ENCODE results near the gene ERVMER34-1. TPM values are rescaled to one million over a fixed set of nuclear protein-coding genes. Genes with fewer than 3 reads are reported as not detected.

ERVMER34-1 gene
- total RNA-seq, 2 experiments from 2014 or later: not detected

- Histone ChIP-seq H3K4me3 (ENCODE audit: low read length) (no peak overlapping the region), H3K36me3 (ENCODE audit: insufficient read depth, low read length) (no peaks in the 10 kb centered on the region), H3K27me3 (ENCODE audit: control insufficient read depth in 1 of 2, insufficient read depth in 2 of 2, low read length in 2 of 2) (no peaks in the 10 kb centered on the region), H3K27ac (ENCODE audit: low read depth in 1 of 2, low read length in 2 of 2) (no peak overlapping the region), H3K4me1 (ENCODE audit: insufficient read depth, low read length) (no peaks in the 10 kb centered on the region), H3K9me3 (ENCODE audit: control insufficient read depth in 1 of 2, insufficient read depth in 1 of 2, low read length in 2 of 2) (no peaks in the 10 kb centered on the region)
- no peak for TF ChIP-seq CTCF (IDR thresholded peaks at IDR 0.05)
- Mint-ChIP-seq H3K27ac (no peak overlapping the region), H3K4me1 (ENCODE audit: low read depth) (no peaks in the 10 kb centered on the region), H3K9me3 (no peaks in the 10 kb centered on the region), H3K27me3 (peaks cover 4% of the 10 kb centered on the region), H3K4me3 (no peak overlapping the region), H3K36me3 (ENCODE audit: low read depth) (no peaks in the 10 kb centered on the region)
- CTCF ChIA-PET: interaction anchor here (1.2 kb wide), 1 partner anchor 10 kb away, joined by 3 read pairs; no protein-coding TSS in a partner anchor
- ATAC-seq (ENCODE audit: poor library complexity) (no peak), DNase-seq (no peak)
- POLR2A ChIA-PET: no interaction called here
- intact Hi-C loops (cut with DNase I, micrococcal nuclease): no loop called here
These were observed 21.6 kb downstream of the ERVMER34-1 start for GRCh38 chr4:52729586-52729985.

- DNase-seq (no peak), ATAC-seq (ENCODE audit: poor library complexity) (no peak)
- no peaks in the 10 kb centered on the region for H3K9me3 Mint-ChIP-seq
- H3K36me3 ChIP-seq (ENCODE audit: insufficient read depth, low read length): no peaks in the 10 kb centered on the region
- H3K9me3 ChIP-seq (ENCODE audit: control insufficient read depth in 1 of 2, insufficient read depth in 1 of 2, low read length in 2 of 2): no peaks in the 10 kb centered on the region
- H3K27ac ChIP-seq (ENCODE audit: low read depth in 1 of 2, low read length in 2 of 2): no peak overlapping the region
- H3K4me3 Mint-ChIP-seq: no peak overlapping the region
- ChIA-PET CTCF (interaction anchor here (1.2 kb wide), 1 partner anchor 11 kb away, joined by 3 read pairs; no protein-coding TSS in a partner anchor), POLR2A (no interaction called here)
- H3K36me3 Mint-ChIP-seq (ENCODE audit: low read depth): no peaks in the 10 kb centered on the region
- intact Hi-C loops (cut with DNase I, micrococcal nuclease): no loop called here
- H3K4me3 ChIP-seq (ENCODE audit: low read length): no peak overlapping the region
- H3K27me3 ChIP-seq (ENCODE audit: control insufficient read depth in 1 of 2, insufficient read depth in 2 of 2, low read length in 2 of 2): no peaks in the 10 kb centered on the region
- no peak overlapping the region for H3K27ac Mint-ChIP-seq
- H3K4me1 ChIP-seq (ENCODE audit: insufficient read depth, low read length): no peaks in the 10 kb centered on the region
- no peaks in the 10 kb centered on the region for H3K27me3 Mint-ChIP-seq
- H3K4me1 Mint-ChIP-seq (ENCODE audit: low read depth): no peaks in the 10 kb centered on the region
- no peak for TF ChIP-seq CTCF (IDR thresholded peaks at IDR 0.05)
These were observed 22.5 kb downstream of the ERVMER34-1 start for GRCh38 chr4:52728691-52729240.

- no peaks in the 10 kb centered on the region for H3K27me3 ChIP-seq (ENCODE audit: control insufficient read depth in 1 of 2, insufficient read depth in 2 of 2, low read length in 2 of 2)
- POLR2A ChIA-PET: interaction anchor here (1.6 kb wide), 1 partner anchor 15 kb away, joined by 10 read pairs; no protein-coding TSS in a partner anchor
- CTCF ChIA-PET: no interaction called here
- Mint-ChIP-seq H3K36me3 (ENCODE audit: low read depth) (no peaks in the 10 kb centered on the region), H3K4me1 (ENCODE audit: low read depth) (peaks cover 7% of the 10 kb centered on the region), H3K9me3 (no peaks in the 10 kb centered on the region), H3K4me3 (no peak overlapping the region), H3K27ac (no peak overlapping the region), H3K27me3 (no peaks in the 10 kb centered on the region)
- no peak for DNase-seq
- H3K36me3 ChIP-seq (ENCODE audit: insufficient read depth, low read length): no peaks in the 10 kb centered on the region
- ATAC-seq (ENCODE audit: poor library complexity): no peak
- H3K9me3 ChIP-seq (ENCODE audit: control insufficient read depth in 1 of 2, insufficient read depth in 1 of 2, low read length in 2 of 2): no peaks in the 10 kb centered on the region
- no peak for TF ChIP-seq CTCF (IDR thresholded peaks at IDR 0.05)
- H3K4me3 ChIP-seq (ENCODE audit: low read length): no peak overlapping the region
- H3K4me1 ChIP-seq (ENCODE audit: insufficient read depth, low read length): peaks cover 9% of the 10 kb centered on the region
- intact Hi-C loops (cut with DNase I, micrococcal nuclease): no loop called here
- H3K27ac ChIP-seq (ENCODE audit: low read depth in 1 of 2, low read length in 2 of 2): no peak overlapping the region
These were observed 24.2 kb downstream of the ERVMER34-1 start for GRCh38 chr4:52726826-52727580.

Data from CD4-positive, alpha-beta T cell (primary cell).